Activated naive CD4-positive, alpha-beta T cell treated with anti-CD3 and anti-CD28 coated beads, Interleukin-2, amount 50 U/mL, for 24 hours (primary cell): Measurements from ENCODE around the gene RHOV.
A peak's percentile ranks its signal among the peaks of the same experiment; 100 is the strongest.
"Not testable (repeated sequence)": the region's sequence is repeated elsewhere in the genome, so short reads cannot be mapped to it uniquely, and the experiment has no call there.

Experiments used
- H3K27ac Mint-ChIP-seq: one replicate; pipeline ENCODE4 v1.8.0; 2021; ENCODE audit warnings: mild to moderate bottlenecking, mixed read lengths
- H3K27me3 Mint-ChIP-seq: one replicate; pipeline ENCODE4 v1.8.0; 2021; ENCODE audit warnings: mixed read lengths
- H3K36me3 Mint-ChIP-seq: one replicate; pipeline ENCODE4 v1.8.0; 2021; ENCODE audit warnings: mixed read lengths
- H3K4me1 Mint-ChIP-seq: one replicate; pipeline ENCODE4 v1.8.0; 2021; ENCODE audit warnings: mixed read lengths
- H3K4me3 Mint-ChIP-seq: one replicate; pipeline ENCODE4 v1.8.0; 2021; ENCODE audit warnings: mild to moderate bottlenecking, mixed read lengths
- H3K9me3 Mint-ChIP-seq: one replicate; pipeline ENCODE4 v1.8.0; 2021; ENCODE audit warnings: mixed read lengths

Gene RHOV

GRCh38 chr15:40869686-40870085, 4.3 kb downstream of the RHOV start:
- Mint-ChIP-seq H3K4me3 (no peak overlapping the region), H3K9me3 (no peaks in the 10 kb centered on the region), H3K27me3 (peaks cover 2% of the 10 kb centered on the region), H3K27ac (peak overlapping the region; percentile 41), H3K4me1 (peaks cover 19% of the 10 kb centered on the region), H3K36me3 (no peaks in the 10 kb centered on the region)

- H3K4me3 Mint-ChIP-seq, result no peak overlapping the region
- H3K4me1 Mint-ChIP-seq, result peaks cover 8% of the 10 kb centered on the region
- H3K36me3 Mint-ChIP-seq, result no peaks in the 10 kb centered on the region
- H3K27me3 Mint-ChIP-seq, result no peaks in the 10 kb centered on the region
- H3K9me3 Mint-ChIP-seq, result no peaks in the 10 kb centered on the region
- H3K27ac Mint-ChIP-seq, result peak overlapping the region; percentile 35
These were observed 6.8 kb downstream of the RHOV start for GRCh38 chr15:40867199-40867598.

- no peaks in the 10 kb centered on the region for H3K27me3 Mint-ChIP-seq
- no peak overlapping the region for H3K27ac Mint-ChIP-seq
These were observed 10.3 kb downstream of the RHOV start for GRCh38 chr15:40863660-40864270.

GRCh38 chr15:40861147-40861546, 12.9 kb downstream of the RHOV start:
- not testable (repeated sequence) for H3K27me3 Mint-ChIP-seq, H3K27ac Mint-ChIP-seq, H3K4me3 Mint-ChIP-seq, H3K36me3 Mint-ChIP-seq, H3K4me1 Mint-ChIP-seq, H3K9me3 Mint-ChIP-seq

More at GRCh38 chr15:40863660-40864270, 10.3 kb downstream of the RHOV start:
- H3K9me3 Mint-ChIP-seq, result no peaks in the 10 kb centered on the region
- peaks cover 6% of the 10 kb centered on the region for H3K4me1 Mint-ChIP-seq
- no peaks in the 10 kb centered on the region for H3K36me3 Mint-ChIP-seq
- no peak overlapping the region for H3K4me3 Mint-ChIP-seq

GRCh38 chr15:40859206-40859851, 14.7 kb downstream of the RHOV start:
- Mint-ChIP-seq H3K4me3 (no peak overlapping the region), H3K9me3 (no peaks in the 10 kb centered on the region), H3K4me1 (peaks cover 6% of the 10 kb centered on the region), H3K36me3 (no peaks in the 10 kb centered on the region), H3K27me3 (no peaks in the 10 kb centered on the region), H3K27ac (no peak overlapping the region)

- H3K4me1 Mint-ChIP-seq, result peaks cover 6% of the 10 kb centered on the region
- no peaks in the 10 kb centered on the region for H3K27me3 Mint-ChIP-seq
- no peaks in the 10 kb centered on the region for H3K36me3 Mint-ChIP-seq
- no peaks in the 10 kb centered on the region for H3K9me3 Mint-ChIP-seq
- no peak overlapping the region for H3K4me3 Mint-ChIP-seq
- H3K27ac Mint-ChIP-seq, result no peak overlapping the region
These were observed 15.3 kb downstream of the RHOV start for GRCh38 chr15:40858706-40859105.

- Mint-ChIP-seq H3K4me3 (no peak overlapping the region), H3K27ac (no peak overlapping the region), H3K36me3 (no peaks in the 10 kb centered on the region), H3K9me3 (no peaks in the 10 kb centered on the region), H3K4me1 (peaks cover 6% of the 10 kb centered on the region), H3K27me3 (no peaks in the 10 kb centered on the region)
These were observed 16.3 kb downstream of the RHOV start for GRCh38 chr15:40857601-40858341.

- no peak overlapping the region for H3K27ac Mint-ChIP-seq
- H3K4me3 Mint-ChIP-seq, result no peak overlapping the region
- no peaks in the 10 kb centered on the region for H3K9me3 Mint-ChIP-seq
- peaks cover 6% of the 10 kb centered on the region for H3K4me1 Mint-ChIP-seq
- H3K36me3 Mint-ChIP-seq, result no peaks in the 10 kb centered on the region
- no peaks in the 10 kb centered on the region for H3K27me3 Mint-ChIP-seq
These were observed 17.3 kb downstream of the RHOV start for GRCh38 chr15:40856746-40857145.

GRCh38 chr15:40855706-40856234, 18.3 kb downstream of the RHOV start:
- Mint-ChIP-seq H3K27ac (no peak overlapping the region), H3K36me3 (no peaks in the 10 kb centered on the region), H3K9me3 (no peaks in the 10 kb centered on the region), H3K27me3 (no peaks in the 10 kb centered on the region), H3K4me1 (peaks cover 6% of the 10 kb centered on the region), H3K4me3 (no peak overlapping the region)

- Mint-ChIP-seq H3K4me1 (peaks cover 3% of the 10 kb centered on the region), H3K27me3 (no peaks in the 10 kb centered on the region), H3K9me3 (no peaks in the 10 kb centered on the region), H3K36me3 (no peaks in the 10 kb centered on the region), H3K27ac (no peak overlapping the region), H3K4me3 (no peak overlapping the region)
These were observed 19.9 kb downstream of the RHOV start for GRCh38 chr15:40854161-40854560.

- H3K27ac Mint-ChIP-seq, result no peak overlapping the region
- H3K36me3 Mint-ChIP-seq, result no peaks in the 10 kb centered on the region
- no peaks in the 10 kb centered on the region for H3K9me3 Mint-ChIP-seq
- no peak overlapping the region for H3K4me3 Mint-ChIP-seq
- H3K27me3 Mint-ChIP-seq, result no peaks in the 10 kb centered on the region
- H3K4me1 Mint-ChIP-seq, result no peaks in the 10 kb centered on the region
These were observed 20.7 kb downstream of the RHOV start for GRCh38 chr15:40853241-40853890.

- H3K4me3 Mint-ChIP-seq, result no peak overlapping the region
- H3K36me3 Mint-ChIP-seq, result no peaks in the 10 kb centered on the region
- no peak overlapping the region for H3K27ac Mint-ChIP-seq
- peaks cover 7% of the 10 kb centered on the region for H3K4me1 Mint-ChIP-seq
- H3K27me3 Mint-ChIP-seq, result no peaks in the 10 kb centered on the region
- no peaks in the 10 kb centered on the region for H3K9me3 Mint-ChIP-seq
These were observed 21.5 kb downstream of the RHOV start for GRCh38 chr15:40852529-40852928.

- no peak overlapping the region for H3K27ac Mint-ChIP-seq
- H3K9me3 Mint-ChIP-seq, result no peaks in the 10 kb centered on the region
- H3K4me1 Mint-ChIP-seq, result peaks cover 15% of the 10 kb centered on the region
- H3K4me3 Mint-ChIP-seq, result no peak overlapping the region
- H3K36me3 Mint-ChIP-seq, result no peaks in the 10 kb centered on the region
- H3K27me3 Mint-ChIP-seq, result no peaks in the 10 kb centered on the region
These were observed 23.4 kb downstream of the RHOV start for GRCh38 chr15:40850576-40851112.

GRCh38 chr15:40847223-40847961, 26.6 kb downstream of the RHOV start:
- Mint-ChIP-seq H3K4me1 (peaks cover 20% of the 10 kb centered on the region), H3K36me3 (no peaks in the 10 kb centered on the region), H3K27me3 (peaks cover 3% of the 10 kb centered on the region), H3K27ac (no peak overlapping the region), H3K4me3 (no peak overlapping the region), H3K9me3 (no peaks in the 10 kb centered on the region)

- Mint-ChIP-seq H3K27me3 (peaks cover 3% of the 10 kb centered on the region), H3K4me3 (no peak overlapping the region), H3K4me1 (peaks cover 20% of the 10 kb centered on the region), H3K9me3 (no peaks in the 10 kb centered on the region), H3K36me3 (no peaks in the 10 kb centered on the region), H3K27ac (no peak overlapping the region)
These were observed 27.2 kb downstream of the RHOV start for GRCh38 chr15:40846841-40847222.
